Right atrium auricular region (tissue), 2 donors: ENCODE measurements around the gene MED27. TPM values are rescaled to one million over a fixed set of nuclear protein-coding genes. Genes with fewer than 3 reads are reported as not detected.

Experiments used
- DNase-seq: peaks from one replicate; pipeline ENCODE4 v3.0.0-alpha.2; 2019; ENCODE audit warnings: low spot score
- H3K27ac ChIP-seq, 2 donors: fragments of 200-600 bp; sonication (generic); 1 replicate in 1 of 2; 2 replicates in 1 of 2; pipeline ENCODE4 v1.5.1; 2016 to 2019
- H3K27me3 ChIP-seq, 2 donors: fragments of 200-600 bp; sonication (generic); one replicate each; pipeline versions ENCODE4 v1.5.1 to v1.6.0; 2017 to 2019
- H3K36me3 ChIP-seq: fragments of 200-600 bp; sonication (generic); one replicate; pipeline ENCODE4 v1.5.1; 2016
- H3K4me1 ChIP-seq, 2 donors: fragments of 200-600 bp; sonication (generic); one replicate each; pipeline versions ENCODE4 v1.5.1 to v1.6.0; 2017 to 2019
- H3K4me3 ChIP-seq, 2 donors: fragments of 200-600 bp; sonication (generic); 1 replicate in 1 of 2; 2 replicates in 1 of 2; pipeline ENCODE4 v1.5.1; 2017 to 2019; ENCODE audit warnings: mild to moderate bottlenecking in 1 of 2, moderate library complexity in 1 of 2
- H3K9me3 ChIP-seq, 2 donors: fragments of 200-600 bp; sonication (generic); one replicate each; pipeline ENCODE4 v1.5.1; 2019
- CTCF ChIP-seq, 2 donors: fragments of 200-600 bp; sonication (generic); IDR thresholded peaks; one replicate each; pipeline ENCODE4 v1.5.1; 2019; ENCODE audit warnings: antibody characterized with exemption in 2 of 2
- total RNA-seq, 2 donors: library from RNA; depleted of rRNA; stranded (reverse); fragments of >200 nt; gene quantifications; one replicate each; pipeline ENCODE4 v1.1.0, GENCODE V29; 2016

The MED27 gene
- total RNA-seq, 2 donors from 2014 or later = 12.5 to 15.3 TPM

GRCh38 chr9:132003319-132003704, 76.4 kb downstream of the MED27 start:
- no peak for DNase-seq
- Histone ChIP-seq H3K9me3 (no peaks in the 10 kb centered on the region), H3K27me3 (no peaks in the 10 kb centered on the region), H3K27ac (no peak overlapping the region), H3K4me1 (peaks cover 0 to 19% of the 10 kb centered on the region in 2 donors), H3K4me3 (no peak overlapping the region), H3K36me3 (no peaks in the 10 kb centered on the region)
- no peak for TF ChIP-seq CTCF (IDR thresholded peaks at IDR 0.05)

GRCh38 chr9:132002643-132003318, 76.9 kb downstream of the MED27 start:
- DNase-seq = no peak
- Histone ChIP-seq H3K27me3 (no peaks in the 10 kb centered on the region), H3K4me1 (peaks cover 0 to 24% of the 10 kb centered on the region in 2 donors), H3K36me3 (no peaks in the 10 kb centered on the region), H3K27ac (no peak overlapping the region), H3K9me3 (no peaks in the 10 kb centered on the region), H3K4me3 (no peak overlapping the region)
- TF ChIP-seq CTCF (IDR thresholded peaks at IDR 0.05) = no peak

- TF ChIP-seq CTCF (IDR thresholded peaks at IDR 0.05) = no peak
- H3K36me3 ChIP-seq = no peaks in the 10 kb centered on the region
These were observed 78.1 kb downstream of the MED27 start for GRCh38 chr9:132001567-132001966.

GRCh38 chr9:132000659-132001058, 79.0 kb downstream of the MED27 start:
- Histone ChIP-seq H3K9me3 (no peaks in the 10 kb centered on the region), H3K4me3 (no peak overlapping the region), H3K27me3 (no peaks in the 10 kb centered on the region), H3K4me1 (peaks cover 0 to 21% of the 10 kb centered on the region in 2 donors), H3K27ac (no peak overlapping the region), H3K36me3 (peaks cover 7% of the 10 kb centered on the region)
- no peak for TF ChIP-seq CTCF (IDR thresholded peaks at IDR 0.05)
- DNase-seq = no peak

More at GRCh38 chr9:132001567-132001966, 78.1 kb downstream of the MED27 start:
- Histone ChIP-seq H3K9me3 (no peaks in the 10 kb centered on the region), H3K27me3 (no peaks in the 10 kb centered on the region), H3K4me3 (no peak overlapping the region), H3K4me1 (peaks cover 0 to 25% of the 10 kb centered on the region in 2 donors), H3K27ac (no peak overlapping the region)
- no peak for DNase-seq

GRCh38 chr9:131999692-132000551, 79.7 kb downstream of the MED27 start:
- Histone ChIP-seq H3K36me3 (peaks cover 7% of the 10 kb centered on the region), H3K4me3 (no peak overlapping the region), H3K4me1 (peaks cover 0 to 21% of the 10 kb centered on the region in 2 donors), H3K27me3 (no peaks in the 10 kb centered on the region), H3K9me3 (no peaks in the 10 kb centered on the region), H3K27ac (no peak overlapping the region)
- TF ChIP-seq CTCF (IDR thresholded peaks at IDR 0.05) = no peak
- no peak for DNase-seq
